ENCODE results near the gene PPFIBP1. TPM values are rescaled to one million over a fixed set of nuclear protein-coding genes. Genes with fewer than 3 reads are reported as not detected.

Gene PPFIBP1
- total and polyA plus RNA-seq, 2 of the 13 experiments (the other 11 are each of a cell fraction or from before 2014, with no cell fraction given), result 16.2 to 21.8 TPM

DNA sequence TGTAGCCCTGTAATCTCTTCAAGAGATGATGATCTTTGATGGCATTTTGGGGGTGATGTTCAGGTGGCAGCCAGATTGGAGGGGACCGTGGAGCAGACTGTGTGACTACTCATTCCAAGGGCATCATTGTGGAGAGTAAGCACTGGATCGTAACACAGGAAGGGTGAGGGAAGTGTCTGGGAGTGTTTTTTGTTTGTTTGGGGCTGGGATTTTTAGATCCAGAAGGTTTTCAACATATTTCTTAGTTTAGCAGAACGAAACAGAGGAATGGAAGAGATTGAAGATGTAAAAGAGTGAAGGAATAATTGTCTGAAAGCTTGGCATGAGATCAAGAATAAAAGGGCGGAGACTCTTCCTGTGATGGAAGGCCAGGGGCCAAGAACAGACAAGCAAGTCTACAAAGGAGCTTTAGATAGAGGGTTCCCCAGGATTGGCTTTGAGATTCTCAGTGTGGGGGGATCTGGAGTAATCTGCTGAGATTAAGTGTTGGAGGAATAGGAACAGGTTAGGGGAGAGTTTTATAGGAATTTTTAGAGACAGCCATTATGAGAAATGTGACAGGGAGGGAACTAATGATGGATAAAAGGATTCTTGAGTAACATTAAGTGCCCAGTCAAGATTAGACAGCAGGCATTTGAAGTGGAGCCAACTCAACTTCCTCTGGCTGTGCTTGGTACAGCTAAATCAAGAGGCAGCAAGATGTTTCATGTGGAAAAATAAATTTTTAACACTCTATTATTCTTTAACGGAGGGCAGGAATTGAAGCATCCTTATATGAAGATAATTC is 92.5 kb downstream of the PPFIBP1 start (continued):
- TF ChIP-seq SP140L (CRISPR knock-in tag; IDR thresholded peaks at IDR 0.05; ENCODE audit: borderline replicate concordance) (no peak), MBD4 (IDR thresholded peaks at IDR 0.05; ENCODE audit: borderline replicate concordance, low read length) (no peak), ZNF564 (CRISPR knock-in tag; IDR thresholded peaks at IDR 0.05) (no peak), JUNB (CRISPR knock-in tag; IDR thresholded peaks at IDR 0.05; ENCODE audit: borderline replicate concordance) (no peak), POLR2AphosphoS5 (IDR thresholded peaks at IDR 0.05; ENCODE audit: low read depth, low read length) (no peak)
- TF ChIP-seq, protein P1, sequence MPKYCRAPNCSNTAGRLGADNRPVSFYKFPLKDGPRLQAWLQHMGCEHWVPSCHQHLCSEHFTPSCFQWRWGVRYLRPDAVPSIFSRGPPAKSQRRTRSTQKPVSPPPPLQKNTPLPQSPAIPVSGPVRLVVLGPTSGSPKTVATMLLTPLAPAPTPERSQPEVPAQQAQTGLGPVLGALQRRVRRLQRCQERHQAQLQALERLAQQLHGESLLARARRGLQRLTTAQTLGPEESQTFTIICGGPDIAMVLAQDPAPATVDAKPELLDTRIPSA (CRISPR knock-in tag; IDR thresholded peaks at IDR 0.05; ENCODE audit: borderline replicate concordance), result no peak
- TF ChIP-seq, protein P2, sequence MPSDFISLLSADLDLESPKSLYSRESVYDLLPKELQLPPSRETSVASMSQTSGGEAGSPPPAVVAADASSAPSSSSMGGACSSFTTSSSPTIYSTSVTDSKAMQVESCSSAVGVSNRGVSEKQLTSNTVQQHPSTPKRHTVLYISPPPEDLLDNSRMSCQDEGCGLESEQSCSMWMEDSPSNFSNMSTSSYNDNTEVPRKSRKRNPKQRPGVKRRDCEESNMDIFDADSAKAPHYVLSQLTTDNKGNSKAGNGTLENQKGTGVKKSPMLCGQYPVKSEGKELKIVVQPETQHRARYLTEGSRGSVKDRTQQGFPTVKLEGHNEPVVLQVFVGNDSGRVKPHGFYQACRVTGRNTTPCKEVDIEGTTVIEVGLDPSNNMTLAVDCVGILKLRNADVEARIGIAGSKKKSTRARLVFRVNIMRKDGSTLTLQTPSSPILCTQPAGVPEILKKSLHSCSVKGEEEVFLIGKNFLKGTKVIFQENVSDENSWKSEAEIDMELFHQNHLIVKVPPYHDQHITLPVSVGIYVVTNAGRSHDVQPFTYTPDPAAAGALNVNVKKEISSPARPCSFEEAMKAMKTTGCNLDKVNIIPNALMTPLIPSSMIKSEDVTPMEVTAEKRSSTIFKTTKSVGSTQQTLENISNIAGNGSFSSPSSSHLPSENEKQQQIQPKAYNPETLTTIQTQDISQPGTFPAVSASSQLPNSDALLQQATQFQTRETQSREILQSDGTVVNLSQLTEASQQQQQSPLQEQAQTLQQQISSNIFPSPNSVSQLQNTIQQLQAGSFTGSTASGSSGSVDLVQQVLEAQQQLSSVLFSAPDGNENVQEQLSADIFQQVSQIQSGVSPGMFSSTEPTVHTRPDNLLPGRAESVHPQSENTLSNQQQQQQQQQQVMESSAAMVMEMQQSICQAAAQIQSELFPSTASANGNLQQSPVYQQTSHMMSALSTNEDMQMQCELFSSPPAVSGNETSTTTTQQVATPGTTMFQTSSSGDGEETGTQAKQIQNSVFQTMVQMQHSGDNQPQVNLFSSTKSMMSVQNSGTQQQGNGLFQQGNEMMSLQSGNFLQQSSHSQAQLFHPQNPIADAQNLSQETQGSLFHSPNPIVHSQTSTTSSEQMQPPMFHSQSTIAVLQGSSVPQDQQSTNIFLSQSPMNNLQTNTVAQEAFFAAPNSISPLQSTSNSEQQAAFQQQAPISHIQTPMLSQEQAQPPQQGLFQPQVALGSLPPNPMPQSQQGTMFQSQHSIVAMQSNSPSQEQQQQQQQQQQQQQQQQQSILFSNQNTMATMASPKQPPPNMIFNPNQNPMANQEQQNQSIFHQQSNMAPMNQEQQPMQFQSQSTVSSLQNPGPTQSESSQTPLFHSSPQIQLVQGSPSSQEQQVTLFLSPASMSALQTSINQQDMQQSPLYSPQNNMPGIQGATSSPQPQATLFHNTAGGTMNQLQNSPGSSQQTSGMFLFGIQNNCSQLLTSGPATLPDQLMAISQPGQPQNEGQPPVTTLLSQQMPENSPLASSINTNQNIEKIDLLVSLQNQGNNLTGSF (CRISPR knock-in tag; IDR thresholded peaks at IDR 0.05), result no peak
